ENCODE results near the gene SMURF2. TPM values are rescaled to one million over a fixed set of nuclear protein-coding genes. Genes with fewer than 3 reads are reported as not detected.

Gene SMURF2
- total and polyA plus RNA-seq, 4 donors = 9.9 to 85.6 (median 22.5) TPM

DNA sequence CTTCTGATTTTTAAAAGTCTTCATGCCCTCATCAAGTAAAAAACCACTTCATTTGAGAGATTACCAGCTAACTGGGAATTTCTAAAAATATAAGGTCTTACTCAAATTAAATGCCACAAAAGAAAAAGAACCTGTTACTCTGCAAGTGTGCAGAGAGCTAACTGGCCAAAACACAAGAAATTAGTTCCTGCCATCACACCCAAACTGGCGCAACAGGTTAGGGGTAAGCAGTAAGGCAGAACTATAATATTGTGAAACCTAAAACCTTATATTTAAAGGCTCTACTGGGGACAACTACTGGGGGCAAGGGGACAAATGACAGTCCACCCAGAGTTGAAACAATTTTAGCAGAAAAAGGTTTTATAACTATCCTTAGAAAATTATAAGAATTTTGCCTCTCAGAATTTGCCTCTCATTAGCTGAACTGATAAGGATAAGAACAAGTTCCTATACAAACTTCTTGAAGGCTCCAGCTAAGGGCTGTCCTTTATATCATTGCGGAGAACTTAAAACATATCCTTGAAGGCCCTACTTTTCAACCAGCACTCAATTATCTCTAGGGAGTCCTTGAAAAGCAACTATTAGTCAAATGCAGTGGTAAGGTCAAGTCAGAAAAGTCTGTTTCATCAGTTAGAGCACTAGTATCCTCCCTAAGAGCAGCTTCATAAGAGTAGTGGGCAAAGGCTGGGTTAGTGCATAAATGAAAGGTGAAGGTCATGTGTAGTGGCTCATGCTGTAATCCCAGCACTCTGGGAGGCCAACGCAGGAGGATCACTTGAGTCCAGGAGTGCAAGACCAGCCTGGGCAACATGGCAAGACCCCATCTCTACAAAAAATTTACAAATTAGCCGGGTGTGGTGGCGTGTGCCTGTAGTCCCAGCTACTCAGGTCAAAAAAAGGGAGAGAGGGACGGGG lies 31.5 kb downstream of the SMURF2 start:
- H3K4me3 ChIP-seq = no peak overlapping the region
- no peaks in the 10 kb centered on the region for H3K27me3 ChIP-seq (ENCODE audit: control insufficient read depth in 3 of 3, insufficient read depth in 3 of 3, low read length in 2 of 3)
- peaks cover 0 to 2% (median 0%) of the 10 kb centered on the region in 4 donors for H3K36me3 ChIP-seq (ENCODE audit: control insufficient read depth in 4 of 4, insufficient read depth in 4 of 4, low read length in 4 of 4)
- no peak overlapping the region for H3K9ac ChIP-seq (ENCODE audit: insufficient read depth in 1 of 2, low read length in 2 of 2)
- H3K4me1 ChIP-seq (ENCODE audit: control insufficient read depth in 5 of 5, insufficient read depth in 5 of 5, low read length in 5 of 5) = peaks cover 0 to 25% (median 8%) of the 10 kb centered on the region in 5 donors
- peak overlapping the region in 1 of 2 donors; percentile 47 for H3K27ac ChIP-seq (ENCODE audit: low read depth in 1 of 2, low read length in 1 of 2)
- ATAC-seq (ENCODE audit: insufficient read depth, low FRiP score) (no peak), DNase-seq (peak in 2 of 3 donors; percentile 25 to 55)
- TF ChIP-seq, protein P1, sequence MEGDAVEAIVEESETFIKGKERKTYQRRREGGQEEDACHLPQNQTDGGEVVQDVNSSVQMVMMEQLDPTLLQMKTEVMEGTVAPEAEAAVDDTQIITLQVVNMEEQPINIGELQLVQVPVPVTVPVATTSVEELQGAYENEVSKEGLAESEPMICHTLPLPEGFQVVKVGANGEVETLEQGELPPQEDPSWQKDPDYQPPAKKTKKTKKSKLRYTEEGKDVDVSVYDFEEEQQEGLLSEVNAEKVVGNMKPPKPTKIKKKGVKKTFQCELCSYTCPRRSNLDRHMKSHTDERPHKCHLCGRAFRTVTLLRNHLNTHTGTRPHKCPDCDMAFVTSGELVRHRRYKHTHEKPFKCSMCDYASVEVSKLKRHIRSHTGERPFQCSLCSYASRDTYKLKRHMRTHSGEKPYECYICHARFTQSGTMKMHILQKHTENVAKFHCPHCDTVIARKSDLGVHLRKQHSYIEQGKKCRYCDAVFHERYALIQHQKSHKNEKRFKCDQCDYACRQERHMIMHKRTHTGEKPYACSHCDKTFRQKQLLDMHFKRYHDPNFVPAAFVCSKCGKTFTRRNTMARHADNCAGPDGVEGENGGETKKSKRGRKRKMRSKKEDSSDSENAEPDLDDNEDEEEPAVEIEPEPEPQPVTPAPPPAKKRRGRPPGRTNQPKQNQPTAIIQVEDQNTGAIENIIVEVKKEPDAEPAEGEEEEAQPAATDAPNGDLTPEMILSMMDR (IDR thresholded peaks at IDR 0.05; ENCODE audit: control extremely low read depth, extremely low read depth) = no peak
- WGBS, 2 donors = 71 to 80% methylated on average over 6 of the region's 6 CpGs
- H3K9me3 ChIP-seq (ENCODE audit: control insufficient read depth in 4 of 4, insufficient read depth in 3 of 4, low read length in 3 of 4) = no peaks in the 10 kb centered on the region

GRCh38 chr17:64628641-64629040 lies 33.5 kb downstream of the SMURF2 start:
- Histone ChIP-seq H3K4me1 (ENCODE audit: control insufficient read depth in 5 of 5, insufficient read depth in 5 of 5, low read length in 5 of 5) (peaks cover 0 to 28% (median 8%) of the 10 kb centered on the region in 5 donors), H3K27ac (ENCODE audit: low read depth in 1 of 2, low read length in 1 of 2) (no peak overlapping the region), H3K9ac (ENCODE audit: insufficient read depth in 1 of 2, low read length in 2 of 2) (no peak overlapping the region), H3K4me3 (no peak overlapping the region), H3K27me3 (ENCODE audit: control insufficient read depth in 3 of 3, insufficient read depth in 3 of 3, low read length in 2 of 3) (no peaks in the 10 kb centered on the region), H3K9me3 (ENCODE audit: control insufficient read depth in 4 of 4, insufficient read depth in 3 of 4, low read length in 3 of 4) (no peaks in the 10 kb centered on the region), H3K36me3 (ENCODE audit: control insufficient read depth in 4 of 4, insufficient read depth in 4 of 4, low read length in 4 of 4) (peaks cover 0 to 2% (median 2%) of the 10 kb centered on the region in 4 donors)
- DNase-seq (no peak), ATAC-seq (ENCODE audit: insufficient read depth, low FRiP score) (no peak)
- TF ChIP-seq, protein P1 (IDR thresholded peaks at IDR 0.05; ENCODE audit: control extremely low read depth, extremely low read depth) = no peak
- WGBS, 2 donors = 62 to 72% methylated on average over 1 of the region's 1 CpG

- Histone ChIP-seq H3K36me3 (ENCODE audit: control insufficient read depth in 4 of 4, insufficient read depth in 4 of 4, low read length in 4 of 4) (peaks cover 0 to 2% (median 2%) of the 10 kb centered on the region in 4 donors), H3K9me3 (ENCODE audit: control insufficient read depth in 4 of 4, insufficient read depth in 3 of 4, low read length in 3 of 4) (no peaks in the 10 kb centered on the region), H3K27ac (ENCODE audit: low read depth in 1 of 2, low read length in 1 of 2) (no peak overlapping the region), H3K27me3 (ENCODE audit: control insufficient read depth in 3 of 3, insufficient read depth in 3 of 3, low read length in 2 of 3) (no peaks in the 10 kb centered on the region), H3K4me1 (ENCODE audit: control insufficient read depth in 5 of 5, insufficient read depth in 5 of 5, low read length in 5 of 5) (peaks cover 0 to 35% (median 6%) of the 10 kb centered on the region in 5 donors), H3K4me3 (no peak overlapping the region), H3K9ac (ENCODE audit: insufficient read depth in 1 of 2, low read length in 2 of 2) (no peak overlapping the region)
- 95 to 97% methylated on average over 5 of the region's 5 CpGs for WGBS, 2 donors
- DNase-seq (no peak), ATAC-seq (ENCODE audit: insufficient read depth, low FRiP score) (no peak)
- TF ChIP-seq, protein P1 (IDR thresholded peaks at IDR 0.05; ENCODE audit: control extremely low read depth, extremely low read depth) = no peak
Measured at GRCh38 chr17:64627797-64628196, 34.3 kb downstream of the SMURF2 start.

All from lung (tissue), 12 donors.